Neural cell (in vitro differentiated cells): Measurements from ENCODE around the gene DYNC2LI1. TPM values are rescaled to one million over a fixed set of nuclear protein-coding genes. Genes with fewer than 3 reads are reported as not detected.

Experiments
- H2AFZ ChIP-seq: fragments of 200-600, 300-800 bp; sonication (generic), shearing (Covaris generic); 2 replicates; pipeline ENCODE4 v1.6.0; 2014; ENCODE audit warnings: low read depth, mild to moderate bottlenecking, antibody characterized with exemption, low read length, moderate library complexity
- H3F3A ChIP-seq: fragments of 200-600 bp; shearing (Covaris generic); 2 replicates; pipeline ENCODE4 v1.6.1; 2016; ENCODE audit warnings: mild to moderate bottlenecking, moderate library complexity, mixed read lengths, antibody characterized with exemption, low read length; ENCODE audit not compliant: insufficient read depth, poor library complexity, severe bottlenecking
- H3K27ac ChIP-seq: fragments of 200-600, 300-800 bp; sonication (generic), shearing (Covaris generic); 2 replicates; pipeline ENCODE4 v1.5.1; 2014; ENCODE audit warnings: mild to moderate bottlenecking, low read length, moderate library complexity
- H3K27me3 ChIP-seq: fragments of 300-800, 200-600 bp; sonication (generic), shearing (Covaris generic); 2 replicates; pipeline ENCODE4 v1.6.0; 2014; ENCODE audit warnings: mild to moderate bottlenecking, low read depth, low read length, moderate library complexity; ENCODE audit not compliant: insufficient read depth
- H3K36me3 ChIP-seq: fragments of 300-800, 200-600 bp; sonication (generic), shearing (Covaris generic); 2 replicates; pipeline ENCODE4 v1.5.1; 2014; ENCODE audit warnings: mild to moderate bottlenecking, antibody characterized with exemption, low read length, moderate library complexity; ENCODE audit not compliant: insufficient read depth
- H3K4me2 ChIP-seq: fragments of 300-800, 200-600 bp; sonication (generic), shearing (Covaris generic); 2 replicates; pipeline ENCODE4 v1.6.0; 2014; ENCODE audit warnings: mild to moderate bottlenecking, low read length
- H3K4me3 ChIP-seq: fragments of 300-800, 200-600 bp; sonication (generic), shearing (Covaris generic); 2 replicates; pipeline ENCODE4 v1.5.1; 2014; ENCODE audit warnings: mild to moderate bottlenecking, low read length, moderate library complexity
- H3K79me2 ChIP-seq: fragments of 200-600 bp; shearing (Covaris generic); replicated peaks from 2 replicates; pipeline ENCODE4 v1.6.0; 2014; ENCODE audit warnings: mild to moderate bottlenecking, low read length, moderate library complexity; ENCODE audit not compliant: insufficient read depth
- H3K9ac ChIP-seq: fragments of 300-800, 200-600 bp; sonication (generic), shearing (Covaris generic); 2 replicates; pipeline ENCODE4 v1.6.1; 2016; ENCODE audit warnings: mild to moderate bottlenecking, low read length, mixed read lengths
- H3K9me2 ChIP-seq: fragments of 200-600 bp; shearing (Covaris generic); 2 replicates; pipeline ENCODE4 v1.6.1; 2016; ENCODE audit warnings: mild to moderate bottlenecking, low read length, mixed read lengths; ENCODE audit not compliant: insufficient read depth
- H3K9me3 ChIP-seq: fragments of 200-600, 300-800 bp; sonication (generic), shearing (Covaris generic); 2 replicates; pipeline ENCODE4 v1.6.1; 2016; ENCODE audit warnings: mild to moderate bottlenecking, mixed run types, low read length, moderate library complexity, mixed read lengths
- H4K20me1 ChIP-seq: fragments of 200-600 bp; shearing (Covaris generic); 2 replicates; pipeline ENCODE4 v1.6.1; 2016; ENCODE audit warnings: mild to moderate bottlenecking, mixed run types; ENCODE audit not compliant: insufficient read depth
- EP300 ChIP-seq: fragments of 450-650 bp; conservative IDR thresholded peaks from 2 replicates; pipeline ENCODE4 v1.6.1; 2014; ENCODE audit warnings: antibody characterized with exemption, mild to moderate bottlenecking, moderate library complexity; ENCODE audit not compliant: poor library complexity, severe bottlenecking
- EZH2 ChIP-seq: fragments of 200-600, 300-800 bp; shearing (Covaris generic), sonication (generic); IDR thresholded peaks from 2 replicates; pipeline ENCODE4 v1.6.1; 2014; ENCODE audit warnings: antibody characterized with exemption, low read length, borderline replicate concordance, mild to moderate bottlenecking; ENCODE audit not compliant: insufficient read depth, poor library complexity, severe bottlenecking
- MXI1 ChIP-seq: fragments of 450-650 bp; conservative IDR thresholded peaks from 2 replicates; pipeline ENCODE4 v1.6.1; 2014; ENCODE audit warnings: antibody characterized with exemption, mild to moderate bottlenecking; ENCODE audit not compliant: poor library complexity, severe bottlenecking
- POLR2AphosphoS5 ChIP-seq: IDR thresholded peaks from 2 replicates; pipeline ENCODE4 v1.6.1; 2012
- RAD21 ChIP-seq: fragments of 450-650 bp; conservative IDR thresholded peaks from 2 replicates; pipeline ENCODE4 v1.6.1; 2014; ENCODE audit warnings: antibody characterized with exemption, mild to moderate bottlenecking, moderate library complexity
- SMC3 ChIP-seq: fragments of 450-650 bp; conservative IDR thresholded peaks from 2 replicates; pipeline ENCODE4 v1.6.1; 2014; ENCODE audit warnings: antibody characterized with exemption, mild to moderate bottlenecking, moderate library complexity; ENCODE audit not compliant: poor library complexity
- TAF1 ChIP-seq: IDR thresholded peaks from 2 replicates; pipeline ENCODE4 v1.6.1; 2012; ENCODE audit warnings: low read depth
- polyA plus RNA-seq: library from polyadenylated mRNA; depleted of rRNA; stranded (reverse); fragments of >200 nt; gene quantifications from 2 replicates; pipeline ENCODE4 v1.2.3, GENCODE V29; 2014
- TF ChIP-seq, protein P1 (sequence below): IDR thresholded peaks from 2 replicates; pipeline ENCODE4 v1.6.1; 2012; ENCODE audit warnings: borderline replicate concordance
- TF ChIP-seq, protein P2 (sequence below): fragments of 450-650 bp; IDR thresholded peaks from 2 replicates; pipeline ENCODE4 v1.5.1; 2014; ENCODE audit warnings: antibody characterized with exemption, mild to moderate bottlenecking, moderate library complexity; ENCODE audit not compliant: poor library complexity, severe bottlenecking

DYNC2LI1 gene
- polyA plus RNA-seq, 1 donor from 2014 or later = 80.6 TPM

DNA sequence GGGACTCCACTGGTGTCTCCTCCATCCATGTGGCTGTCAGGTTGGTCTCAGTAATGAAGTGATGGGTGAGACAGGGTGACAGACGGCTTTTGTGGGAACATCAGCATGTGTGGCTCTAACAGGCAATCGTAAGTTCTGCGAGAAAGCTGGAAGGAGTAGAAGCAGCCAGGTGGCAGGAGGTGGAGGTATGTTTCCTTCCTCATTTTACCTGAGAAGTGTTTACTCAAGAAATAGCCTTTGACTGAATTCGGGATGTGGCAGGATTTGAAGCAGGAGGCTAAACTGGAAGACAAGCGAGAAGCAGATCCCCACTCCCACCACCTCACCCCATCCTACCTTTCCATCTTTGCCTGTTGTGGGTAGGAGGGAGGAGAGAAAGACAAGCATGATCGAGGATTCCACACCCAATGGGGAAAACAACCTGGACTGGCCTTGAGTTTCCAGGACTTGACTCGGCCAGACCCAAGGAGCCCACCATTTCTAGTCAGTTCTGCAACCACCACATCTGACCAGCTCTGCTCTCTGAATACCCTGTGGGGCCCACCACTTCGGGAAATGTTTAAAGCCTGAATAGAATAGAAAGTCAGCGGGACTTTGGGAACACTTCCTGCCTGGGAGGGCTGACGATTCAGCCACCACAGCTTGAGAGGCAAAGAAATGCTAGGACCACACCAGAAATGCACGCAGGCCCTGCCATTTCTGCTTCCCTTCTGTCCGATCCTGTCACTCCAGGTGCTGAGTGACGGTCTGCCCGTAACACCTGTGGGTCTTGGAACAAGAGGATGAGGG is 66.1 kb downstream of the DYNC2LI1 start:
- H4K20me1 ChIP-seq = no peaks in the 10 kb centered on the region
- no peak overlapping the region for H3K9ac ChIP-seq
- no peak overlapping the region for H3K4me3 ChIP-seq
- no peak overlapping the region for H2AFZ ChIP-seq
- no peak overlapping the region for H3K27ac ChIP-seq
- no peaks in the 10 kb centered on the region for H3K79me2 ChIP-seq
- H3F3A ChIP-seq = no peaks in the 10 kb centered on the region
- no peaks in the 10 kb centered on the region for H3K27me3 ChIP-seq
- no peaks in the 10 kb centered on the region for H3K36me3 ChIP-seq
- H3K9me2 ChIP-seq = no peaks in the 10 kb centered on the region
- H3K4me2 ChIP-seq = no peak overlapping the region
- H3K9me3 ChIP-seq = no peaks in the 10 kb centered on the region
- TF ChIP-seq EZH2 (no peak), EP300 (no peak), TAF1 (no peak), SMC3 (no peak), RAD21 (no peak), POLR2AphosphoS5 (no peak), MXI1 (no peak)
- TF ChIP-seq, protein P1, sequence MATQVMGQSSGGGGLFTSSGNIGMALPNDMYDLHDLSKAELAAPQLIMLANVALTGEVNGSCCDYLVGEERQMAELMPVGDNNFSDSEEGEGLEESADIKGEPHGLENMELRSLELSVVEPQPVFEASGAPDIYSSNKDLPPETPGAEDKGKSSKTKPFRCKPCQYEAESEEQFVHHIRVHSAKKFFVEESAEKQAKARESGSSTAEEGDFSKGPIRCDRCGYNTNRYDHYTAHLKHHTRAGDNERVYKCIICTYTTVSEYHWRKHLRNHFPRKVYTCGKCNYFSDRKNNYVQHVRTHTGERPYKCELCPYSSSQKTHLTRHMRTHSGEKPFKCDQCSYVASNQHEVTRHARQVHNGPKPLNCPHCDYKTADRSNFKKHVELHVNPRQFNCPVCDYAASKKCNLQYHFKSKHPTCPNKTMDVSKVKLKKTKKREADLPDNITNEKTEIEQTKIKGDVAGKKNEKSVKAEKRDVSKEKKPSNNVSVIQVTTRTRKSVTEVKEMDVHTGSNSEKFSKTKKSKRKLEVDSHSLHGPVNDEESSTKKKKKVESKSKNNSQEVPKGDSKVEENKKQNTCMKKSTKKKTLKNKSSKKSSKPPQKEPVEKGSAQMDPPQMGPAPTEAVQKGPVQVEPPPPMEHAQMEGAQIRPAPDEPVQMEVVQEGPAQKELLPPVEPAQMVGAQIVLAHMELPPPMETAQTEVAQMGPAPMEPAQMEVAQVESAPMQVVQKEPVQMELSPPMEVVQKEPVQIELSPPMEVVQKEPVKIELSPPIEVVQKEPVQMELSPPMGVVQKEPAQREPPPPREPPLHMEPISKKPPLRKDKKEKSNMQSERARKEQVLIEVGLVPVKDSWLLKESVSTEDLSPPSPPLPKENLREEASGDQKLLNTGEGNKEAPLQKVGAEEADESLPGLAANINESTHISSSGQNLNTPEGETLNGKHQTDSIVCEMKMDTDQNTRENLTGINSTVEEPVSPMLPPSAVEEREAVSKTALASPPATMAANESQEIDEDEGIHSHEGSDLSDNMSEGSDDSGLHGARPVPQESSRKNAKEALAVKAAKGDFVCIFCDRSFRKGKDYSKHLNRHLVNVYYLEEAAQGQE = no peak
- TF ChIP-seq, protein P2, sequence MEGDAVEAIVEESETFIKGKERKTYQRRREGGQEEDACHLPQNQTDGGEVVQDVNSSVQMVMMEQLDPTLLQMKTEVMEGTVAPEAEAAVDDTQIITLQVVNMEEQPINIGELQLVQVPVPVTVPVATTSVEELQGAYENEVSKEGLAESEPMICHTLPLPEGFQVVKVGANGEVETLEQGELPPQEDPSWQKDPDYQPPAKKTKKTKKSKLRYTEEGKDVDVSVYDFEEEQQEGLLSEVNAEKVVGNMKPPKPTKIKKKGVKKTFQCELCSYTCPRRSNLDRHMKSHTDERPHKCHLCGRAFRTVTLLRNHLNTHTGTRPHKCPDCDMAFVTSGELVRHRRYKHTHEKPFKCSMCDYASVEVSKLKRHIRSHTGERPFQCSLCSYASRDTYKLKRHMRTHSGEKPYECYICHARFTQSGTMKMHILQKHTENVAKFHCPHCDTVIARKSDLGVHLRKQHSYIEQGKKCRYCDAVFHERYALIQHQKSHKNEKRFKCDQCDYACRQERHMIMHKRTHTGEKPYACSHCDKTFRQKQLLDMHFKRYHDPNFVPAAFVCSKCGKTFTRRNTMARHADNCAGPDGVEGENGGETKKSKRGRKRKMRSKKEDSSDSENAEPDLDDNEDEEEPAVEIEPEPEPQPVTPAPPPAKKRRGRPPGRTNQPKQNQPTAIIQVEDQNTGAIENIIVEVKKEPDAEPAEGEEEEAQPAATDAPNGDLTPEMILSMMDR = no peak

- Histone ChIP-seq H2AFZ (no peak overlapping the region), H3K9me2 (no peaks in the 10 kb centered on the region), H3K4me2 (no peak overlapping the region), H3K4me3 (no peak overlapping the region), H3K27me3 (no peaks in the 10 kb centered on the region), H3K36me3 (no peaks in the 10 kb centered on the region), H3K9me3 (no peaks in the 10 kb centered on the region), H4K20me1 (no peaks in the 10 kb centered on the region), H3K9ac (no peak overlapping the region), H3K79me2 (no peaks in the 10 kb centered on the region), H3K27ac (no peak overlapping the region), H3F3A (no peaks in the 10 kb centered on the region)
- TF ChIP-seq, protein P2 = no peak
- TF ChIP-seq, protein P1 = no peak
- TF ChIP-seq POLR2AphosphoS5 (no peak), MXI1 (no peak), EP300 (no peak), SMC3 (no peak), TAF1 (no peak), RAD21 (no peak), EZH2 (no peak)
These were observed 67.1 kb downstream of the DYNC2LI1 start for GRCh38 chr2:43840965-43841364.
